ENCODE results near the gene ZCCHC2. TPM values are rescaled to one million over a fixed set of nuclear protein-coding genes. Genes with fewer than 3 reads are reported as not detected.

Gene ZCCHC2
- total RNA-seq, 1 donor from 2014 or later: 5.5 TPM

GRCh38 chr18:62586151-62586774 lies 63.4 kb downstream of the ZCCHC2 start:
- Mint-ChIP-seq H3K4me3 (no peak overlapping the region), H3K27ac (peak overlapping the region; percentile 17), H3K27me3 (ENCODE audit: insufficient read depth, low read depth) (peaks cover 6% of the 10 kb centered on the region), H3K36me3 (peaks cover 6% of the 10 kb centered on the region), H3K9me3 (no peaks in the 10 kb centered on the region), H3K4me1 (peaks cover 24% of the 10 kb centered on the region)
- TF ChIP-seq CTCF (IDR thresholded peaks at IDR 0.05) (peak; percentile 93), EZH2phosphoT487 (IDR thresholded peaks at IDR 0.05) (no peak)
- Histone ChIP-seq H2AFZ (replicated peaks) (peak overlapping the region; percentile 44), H3K27me3 (no peaks in the 10 kb centered on the region), H3K27ac (no peak overlapping the region), H4K20me1 (ENCODE audit: low read depth) (no peaks in the 10 kb centered on the region), H3K9ac (no peak overlapping the region), H3K4me2 (no peak overlapping the region), H3K9me3 (ENCODE audit: low read depth) (no peaks in the 10 kb centered on the region), H3K4me1 (peaks cover 5% of the 10 kb centered on the region), H3K36me3 (no peaks in the 10 kb centered on the region), H3F3A (ENCODE audit: low read depth) (no peaks in the 10 kb centered on the region), H3K4me3 (no peak overlapping the region), H3K79me2 (ENCODE audit: low read depth) (no peaks in the 10 kb centered on the region)
- DNase-seq (ENCODE audit: low spot score): peak; percentile 86

- Histone ChIP-seq H3K4me3 (no peak overlapping the region), H3K36me3 (no peaks in the 10 kb centered on the region), H3K9ac (no peak overlapping the region), H3K9me3 (ENCODE audit: low read depth) (no peaks in the 10 kb centered on the region), H3K4me2 (no peak overlapping the region), H3K27me3 (no peaks in the 10 kb centered on the region), H3K79me2 (ENCODE audit: low read depth) (no peaks in the 10 kb centered on the region), H2AFZ (replicated peaks) (no peak overlapping the region), H3K27ac (no peak overlapping the region), H3F3A (ENCODE audit: low read depth) (no peaks in the 10 kb centered on the region), H4K20me1 (ENCODE audit: low read depth) (no peaks in the 10 kb centered on the region), H3K4me1 (peaks cover 5% of the 10 kb centered on the region)
- no peak overlapping the region for H3K4me3 Mint-ChIP-seq
- no peak overlapping the region for H3K27ac Mint-ChIP-seq
- H3K36me3 Mint-ChIP-seq: peaks cover 4% of the 10 kb centered on the region
- no peak for TF ChIP-seq EZH2 (IDR thresholded peaks at IDR 0.05)
- TF ChIP-seq EZH2phosphoT487 (IDR thresholded peaks at IDR 0.05): no peak
- TF ChIP-seq CTCF (IDR thresholded peaks at IDR 0.05): no peak
- peaks cover 6% of the 10 kb centered on the region for H3K27me3 Mint-ChIP-seq (ENCODE audit: insufficient read depth, low read depth)
- H3K9me3 Mint-ChIP-seq: no peaks in the 10 kb centered on the region
- H3K4me1 Mint-ChIP-seq: peaks cover 24% of the 10 kb centered on the region
- DNase-seq (ENCODE audit: low spot score): no peak
Measured at GRCh38 chr18:62586781-62587487, 64.1 kb downstream of the ZCCHC2 start.

- Histone ChIP-seq H3K4me2 (no peak overlapping the region), H3K36me3 (no peaks in the 10 kb centered on the region), H3K4me1 (peaks cover 5% of the 10 kb centered on the region), H3K27ac (no peak overlapping the region), H3K4me3 (no peak overlapping the region), H3F3A (ENCODE audit: low read depth) (no peaks in the 10 kb centered on the region), H3K9ac (no peak overlapping the region), H4K20me1 (ENCODE audit: low read depth) (no peaks in the 10 kb centered on the region), H3K9me3 (ENCODE audit: low read depth) (no peaks in the 10 kb centered on the region), H3K27me3 (no peaks in the 10 kb centered on the region), H2AFZ (replicated peaks) (no peak overlapping the region), H3K79me2 (ENCODE audit: low read depth) (no peaks in the 10 kb centered on the region)
- H3K27me3 Mint-ChIP-seq (ENCODE audit: insufficient read depth, low read depth): peaks cover 4% of the 10 kb centered on the region
- TF ChIP-seq EZH2 (IDR thresholded peaks at IDR 0.05) (no peak), EZH2phosphoT487 (IDR thresholded peaks at IDR 0.05) (no peak), CTCF (IDR thresholded peaks at IDR 0.05) (no peak)
- peaks cover 24% of the 10 kb centered on the region for H3K4me1 Mint-ChIP-seq
- H3K4me3 Mint-ChIP-seq: no peak overlapping the region
- DNase-seq (ENCODE audit: low spot score): no peak
- no peak overlapping the region for H3K27ac Mint-ChIP-seq
- H3K36me3 Mint-ChIP-seq: peaks cover 6% of the 10 kb centered on the region
- peaks cover 4% of the 10 kb centered on the region for H3K9me3 Mint-ChIP-seq
Measured at GRCh38 chr18:62587689-62588088, 64.9 kb downstream of the ZCCHC2 start.
